ENCODE data around the gene CDK5RAP1. TPM values are rescaled to one million over a fixed set of nuclear protein-coding genes. Genes with fewer than 3 reads are reported as not detected.
"Not testable (repeated sequence)": the region's sequence is repeated elsewhere in the genome, so short reads cannot be mapped to it uniquely, and the experiment has no call there.

CDK5RAP1 gene
- polyA plus RNA-seq, 1 donor (not counting 4 experiments of a cell fraction or from before 2014, with no cell fraction given): 34.0 TPM

DNA sequence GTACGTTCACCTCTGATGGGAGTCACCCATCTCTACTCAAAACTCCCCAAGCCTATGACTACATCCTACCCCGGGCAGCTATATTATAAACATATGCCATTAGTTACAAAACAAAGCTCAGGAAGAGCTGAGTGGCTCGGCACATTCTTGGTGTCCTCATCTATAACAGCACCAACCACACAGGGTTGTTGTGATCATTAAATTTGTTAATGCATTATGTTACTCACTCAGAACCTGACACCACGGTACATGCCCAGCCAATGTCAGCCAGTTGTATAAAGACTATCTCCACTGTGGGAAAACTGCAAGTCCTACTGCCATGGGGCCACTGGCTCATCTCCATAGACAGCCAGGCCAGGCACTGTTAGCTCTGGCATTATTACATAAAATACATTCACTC lies 7.7 kb downstream of the CDK5RAP1 start:
- Histone ChIP-seq H3K4me3 (ENCODE audit: control insufficient read depth in 2 of 3, extremely low read depth in 1 of 3, insufficient read depth in 2 of 3, low read depth in 1 of 3, low read length in 3 of 3) (no peak overlapping the region), H3K9ac (ENCODE audit: control insufficient read depth, extremely low read depth, insufficient read depth, low read length) (no peak overlapping the region), H3K79me2 (ENCODE audit: control insufficient read depth, insufficient read depth, low read length) (peaks cover 20% of the 10 kb centered on the region), H2AFZ (ENCODE audit: control insufficient read depth, low read length) (no peak overlapping the region), H3K27me3 (ENCODE audit: control insufficient read depth, extremely low read depth, insufficient read depth, low read length) (no peaks in the 10 kb centered on the region), H3K9me1 (ENCODE audit: control insufficient read depth, extremely low read depth, insufficient read depth, low read length) (no peaks in the 10 kb centered on the region), H3K4me2 (ENCODE audit: control insufficient read depth, extremely low read depth, insufficient read depth, low read depth, low read length) (no peak overlapping the region), H4K20me1 (ENCODE audit: control insufficient read depth, extremely low read depth, insufficient read depth, low read length) (no peaks in the 10 kb centered on the region), H3K36me3 (ENCODE audit: control insufficient read depth in 2 of 2, extremely low read depth in 1 of 2, insufficient read depth in 2 of 2, low read length in 2 of 2) (peaks cover 7 to 9% of the 10 kb centered on the region in 2 experiments), H3K4me1 (ENCODE audit: control insufficient read depth, extremely low read depth, insufficient read depth, low read length) (no peaks in the 10 kb centered on the region), H3K9me3 (ENCODE audit: control insufficient read depth, low read depth, low read length) (no peaks in the 10 kb centered on the region), H3K27ac (ENCODE audit: control insufficient read depth, insufficient read depth, low read length) (no peak overlapping the region)
- no peak for DNase-seq (ENCODE audit: low read depth, low spot score)
- dilution Hi-C loops (cut with MboI; ENCODE audit: extremely low pct_ligation_motif_present, low sequenced_read_pairs): no loop called here
- no peak for FAIRE-seq
- TF ChIP-seq CTCF (optimal IDR thresholded peaks at IDR 0.05 in 1 of 3, IDR thresholded peaks at IDR 0.05 in 1 of 3, conservative IDR thresholded peaks at IDR 0.05 in 1 of 3; ENCODE audit: extremely low read depth in 1 of 3, insufficient read depth in 2 of 3, low read length in 3 of 3): no peak
- no peak for TF ChIP-seq EZH2 (IDR thresholded peaks at IDR 0.05; ENCODE audit: low read length)

DNA sequence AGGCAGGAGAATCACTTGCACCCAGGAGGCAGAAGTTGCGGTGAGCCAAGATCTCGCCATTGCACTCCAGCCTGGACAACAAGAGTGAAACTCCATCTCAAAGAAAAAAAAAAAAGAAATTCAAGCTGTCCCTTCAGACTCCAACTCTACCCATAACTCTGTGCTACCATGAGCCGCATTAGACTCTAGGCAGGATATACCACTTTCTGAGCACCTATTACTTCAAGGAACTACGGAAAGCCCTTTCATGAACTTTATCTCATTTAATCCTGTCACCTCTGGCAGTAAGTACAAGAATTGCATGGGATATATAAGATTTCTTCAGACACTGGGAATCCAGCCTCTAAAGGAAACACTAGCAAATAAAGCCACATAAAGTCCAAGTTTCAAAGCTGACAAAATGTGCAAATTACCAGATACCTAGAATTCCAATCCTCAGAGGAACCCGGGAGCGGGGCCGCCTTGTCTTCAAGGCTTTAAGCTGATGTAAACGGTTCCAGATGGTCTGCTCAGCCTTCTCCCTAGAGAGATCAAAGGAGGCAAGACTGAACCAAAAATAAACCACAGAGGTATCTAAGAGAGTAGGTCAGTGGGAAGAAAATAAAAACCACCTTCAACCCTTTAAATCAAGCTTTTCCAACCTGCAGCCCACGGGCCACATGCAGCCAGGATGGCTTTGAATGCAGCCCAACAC lies 9.4 kb downstream of the CDK5RAP1 start:
- no peaks in the 10 kb centered on the region for H3K9me3 ChIP-seq (ENCODE audit: control insufficient read depth, low read depth, low read length)
- H3K4me1 ChIP-seq (ENCODE audit: control insufficient read depth, extremely low read depth, insufficient read depth, low read length): peaks cover 7% of the 10 kb centered on the region
- TF ChIP-seq EZH2 (IDR thresholded peaks at IDR 0.05; ENCODE audit: low read length) (no peak), CTCF (optimal IDR thresholded peaks at IDR 0.05 in 1 of 3, IDR thresholded peaks at IDR 0.05 in 1 of 3, conservative IDR thresholded peaks at IDR 0.05 in 1 of 3; ENCODE audit: extremely low read depth in 1 of 3, insufficient read depth in 2 of 3, low read length in 3 of 3) (no peak)
- no peaks in the 10 kb centered on the region for H4K20me1 ChIP-seq (ENCODE audit: control insufficient read depth, extremely low read depth, insufficient read depth, low read length)
- DNase-seq (ENCODE audit: low read depth, low spot score) (no peak), FAIRE-seq (no peak)
- no peaks in the 10 kb centered on the region for H3K9me1 ChIP-seq (ENCODE audit: control insufficient read depth, extremely low read depth, insufficient read depth, low read length)
- no peak overlapping the region for H3K4me2 ChIP-seq (ENCODE audit: control insufficient read depth, extremely low read depth, insufficient read depth, low read depth, low read length)
- no peaks in the 10 kb centered on the region for H3K27me3 ChIP-seq (ENCODE audit: control insufficient read depth, extremely low read depth, insufficient read depth, low read length)
- H3K4me3 ChIP-seq (ENCODE audit: control insufficient read depth in 2 of 3, extremely low read depth in 1 of 3, insufficient read depth in 2 of 3, low read depth in 1 of 3, low read length in 3 of 3): no peak overlapping the region
- dilution Hi-C loops (cut with MboI; ENCODE audit: extremely low pct_ligation_motif_present, low sequenced_read_pairs): no loop called here
- peaks cover 7 to 9% of the 10 kb centered on the region in 2 experiments for H3K36me3 ChIP-seq (ENCODE audit: control insufficient read depth in 2 of 2, extremely low read depth in 1 of 2, insufficient read depth in 2 of 2, low read length in 2 of 2)
- H3K79me2 ChIP-seq (ENCODE audit: control insufficient read depth, insufficient read depth, low read length): peaks cover 3% of the 10 kb centered on the region
- no peak overlapping the region for H2AFZ ChIP-seq (ENCODE audit: control insufficient read depth, low read length)
- no peak overlapping the region for H3K9ac ChIP-seq (ENCODE audit: control insufficient read depth, extremely low read depth, insufficient read depth, low read length)
- H3K27ac ChIP-seq (ENCODE audit: control insufficient read depth, insufficient read depth, low read length): no peak overlapping the region

- H3K4me1 ChIP-seq (ENCODE audit: control insufficient read depth, extremely low read depth, insufficient read depth, low read length); H2AFZ ChIP-seq (ENCODE audit: control insufficient read depth, low read length); DNase-seq (ENCODE audit: low read depth, low spot score); H3K9me1 ChIP-seq (ENCODE audit: control insufficient read depth, extremely low read depth, insufficient read depth, low read length); H3K4me3 ChIP-seq (ENCODE audit: control insufficient read depth in 2 of 3, extremely low read depth in 1 of 3, insufficient read depth in 2 of 3, low read depth in 1 of 3, low read length in 3 of 3); H3K4me2 ChIP-seq (ENCODE audit: control insufficient read depth, extremely low read depth, insufficient read depth, low read depth, low read length); H3K9me3 ChIP-seq (ENCODE audit: control insufficient read depth, low read depth, low read length); H4K20me1 ChIP-seq (ENCODE audit: control insufficient read depth, extremely low read depth, insufficient read depth, low read length); H3K79me2 ChIP-seq (ENCODE audit: control insufficient read depth, insufficient read depth, low read length); FAIRE-seq; H3K27me3 ChIP-seq (ENCODE audit: control insufficient read depth, extremely low read depth, insufficient read depth, low read length); H3K9ac ChIP-seq (ENCODE audit: control insufficient read depth, extremely low read depth, insufficient read depth, low read length); dilution Hi-C loops (cut with MboI; ENCODE audit: extremely low pct_ligation_motif_present, low sequenced_read_pairs); H3K27ac ChIP-seq (ENCODE audit: control insufficient read depth, insufficient read depth, low read length): not testable (repeated sequence)
- H3K36me3 ChIP-seq (ENCODE audit: control insufficient read depth in 2 of 2, extremely low read depth in 1 of 2, insufficient read depth in 2 of 2, low read length in 2 of 2): peaks cover 15 to 17% of the 10 kb centered on the region in 2 experiments
Observed at GRCh38 chr20:33389326-33389725, 12.0 kb downstream of the CDK5RAP1 start.
